Limb (tissue), 2 donors: ENCODE data around the gene SLC17A2.

Experiments used
- DNase-seq, 2 donors: peaks; one replicate each; pipeline ENCODE4 v3.0.0-alpha.2; 2016; ENCODE audit errors: extremely low spot score in 2 of 2

Gene SLC17A2

GRCh38 chr6:25888626-25889025, 41.9 kb downstream of the SLC17A2 start:
- no peak for DNase-seq

DNA sequence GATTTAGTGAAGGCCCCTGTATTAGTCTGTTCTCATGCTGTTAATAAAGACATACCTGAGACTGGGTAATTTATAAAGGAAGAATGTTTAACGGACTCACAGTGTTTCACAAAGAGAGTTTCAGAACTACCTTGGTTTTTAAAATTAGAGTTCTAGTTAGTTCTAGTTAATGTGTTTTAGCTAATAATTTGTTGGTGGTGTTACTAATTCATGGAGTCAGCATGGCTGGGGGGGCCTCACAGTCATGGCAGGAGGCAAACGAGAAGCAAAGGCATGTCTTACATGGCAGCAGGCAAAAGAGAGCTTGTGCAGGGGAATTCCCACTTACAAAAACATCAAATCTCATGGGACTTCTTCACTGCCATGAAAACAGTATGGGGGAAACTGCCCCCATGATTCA, 44.4 kb downstream of the SLC17A2 start:
- DNase-seq: no peak

DNA sequence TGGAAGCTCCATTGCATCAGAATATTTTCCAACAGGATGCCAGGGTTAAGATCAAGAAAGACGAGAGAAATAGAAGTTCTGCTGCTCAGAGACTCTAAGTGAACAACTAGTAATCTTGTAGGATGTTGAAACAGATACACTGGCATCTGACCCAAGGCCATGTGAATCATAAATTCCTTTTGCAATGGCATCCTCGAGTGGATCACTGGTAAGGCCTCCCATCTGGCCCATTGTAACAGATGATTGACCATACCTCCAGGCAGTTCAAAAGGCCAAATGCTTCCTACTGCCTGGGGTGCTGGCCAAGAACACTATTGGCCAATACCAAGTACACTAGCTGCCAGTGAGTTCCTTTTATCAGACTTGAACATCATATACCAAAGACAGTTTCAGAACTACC, 46.5 kb downstream of the SLC17A2 start:
- no peak for DNase-seq

GRCh38 chr6:25883536-25883935, 47.0 kb downstream of the SLC17A2 start:
- DNase-seq: no peak

DNA sequence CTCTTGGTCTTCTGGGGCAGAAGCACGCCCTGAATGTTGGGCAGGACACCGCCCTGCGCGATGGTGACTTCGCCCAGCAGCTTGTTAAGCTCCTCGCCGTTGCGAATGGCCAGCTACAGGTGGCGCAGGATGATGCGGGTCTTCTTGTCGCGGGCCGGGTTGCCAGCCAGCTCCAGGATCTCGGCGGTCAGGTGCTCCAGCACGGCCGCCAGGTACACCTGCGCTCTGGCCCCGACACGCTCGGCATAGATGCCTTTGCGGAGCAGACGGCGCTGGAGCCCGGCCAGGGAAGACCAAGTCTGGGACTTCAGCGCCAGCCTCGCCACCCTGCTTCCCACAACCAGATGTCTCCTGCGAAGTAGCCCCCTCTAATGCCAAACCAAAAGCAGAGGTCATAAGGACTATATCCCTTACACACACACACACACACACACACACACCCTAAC, 48.4 kb downstream of the SLC17A2 start:
- DNase-seq: peak in 1 of 2 donors; percentile 26

DNA sequence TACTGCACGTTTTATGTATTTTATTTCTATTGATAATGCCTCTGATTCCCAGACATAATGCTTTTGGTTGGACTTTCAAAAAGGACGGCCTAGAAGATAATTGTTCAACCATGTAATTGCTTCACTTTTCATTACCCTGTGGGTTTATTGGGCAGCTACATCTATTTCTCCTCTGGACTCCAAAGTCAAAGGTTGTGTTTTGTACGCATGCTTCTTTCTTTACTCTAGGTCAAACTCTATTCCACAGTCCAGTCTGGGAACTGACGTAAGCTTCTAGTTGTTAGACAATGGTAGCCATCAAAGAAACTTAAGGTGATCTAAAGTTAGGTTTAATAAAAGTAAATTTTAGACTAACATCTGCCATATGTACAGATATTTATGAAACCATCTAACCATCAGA, 49.9 kb downstream of the SLC17A2 start:
- no peak for DNase-seq

DNA sequence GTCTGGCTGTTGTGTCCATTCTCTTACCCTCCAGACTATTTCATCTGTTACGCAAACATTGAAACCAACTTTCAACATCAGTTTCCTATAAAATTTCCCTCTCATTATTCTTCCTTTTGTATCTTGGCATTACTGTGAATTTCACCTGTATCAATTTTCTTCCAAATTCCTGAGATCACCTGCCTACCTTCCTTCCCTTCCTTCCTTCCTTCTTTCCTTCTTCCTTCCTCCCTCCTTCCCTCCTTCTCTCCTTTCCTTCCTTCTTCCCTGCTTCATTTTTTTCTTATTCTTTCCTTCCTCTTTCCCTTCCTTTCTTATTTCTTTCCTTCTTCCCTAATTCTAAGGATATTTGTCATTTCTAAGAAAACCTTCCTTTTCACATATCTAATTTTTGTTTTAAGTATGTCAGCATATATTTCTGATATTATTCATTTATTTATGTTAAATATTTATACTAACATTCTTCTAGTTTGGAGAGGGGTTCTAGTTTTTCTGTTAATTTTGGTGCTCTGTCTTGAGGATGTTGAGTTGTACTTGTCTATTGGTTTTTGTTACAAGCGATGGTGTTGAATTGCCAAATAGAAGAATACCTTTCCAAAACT, 51.7 kb downstream of the SLC17A2 start:
- no peak for DNase-seq

GRCh38 chr6:25875926-25876602, 54.4 kb downstream of the SLC17A2 start:
- no peak for DNase-seq

DNA sequence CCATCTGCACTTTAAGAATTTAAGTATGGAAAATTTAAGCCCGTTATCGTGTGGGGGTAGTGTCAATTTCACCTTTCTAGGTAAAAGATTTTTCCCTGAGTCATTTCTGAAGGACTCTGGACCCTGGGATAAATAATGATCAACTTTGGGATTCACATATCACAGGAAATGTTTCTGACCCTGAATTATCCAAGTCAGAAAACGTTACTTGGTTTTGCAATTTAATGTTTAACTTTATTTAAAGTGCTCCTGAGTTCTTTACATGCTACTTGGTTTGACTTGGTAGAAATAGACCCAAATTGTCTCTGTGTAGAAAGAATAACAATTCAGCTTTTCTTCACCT, 55.0 kb downstream of the SLC17A2 start:
- no peak for DNase-seq

GRCh38 chr6:25874822-25875562, 55.5 kb downstream of the SLC17A2 start:
- no peak for DNase-seq

DNA sequence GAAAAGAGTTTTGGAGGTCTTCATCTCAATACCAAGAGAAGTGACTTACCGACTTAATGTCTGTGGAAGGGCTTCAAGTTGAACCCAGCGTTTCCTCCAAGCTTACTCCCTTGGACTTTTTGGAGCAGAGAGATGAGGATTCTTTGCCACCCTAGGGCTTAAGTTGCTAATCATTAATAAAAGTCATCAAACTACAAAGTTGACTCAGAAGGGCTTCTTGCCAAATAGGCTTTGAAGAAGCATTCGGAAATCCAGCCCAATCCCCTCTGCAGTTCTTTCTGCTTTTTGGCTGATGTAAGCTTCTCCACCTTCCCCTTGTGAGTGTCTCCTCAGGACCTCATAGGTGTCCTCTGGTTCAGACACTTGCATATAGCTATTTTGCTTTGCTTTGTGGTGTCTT, 56.4 kb downstream of the SLC17A2 start, which contains the start of gene SLC17A3:
Gene SLC17A3, minus strand, starts transcription at position 126 of the 400 bp plus-strand sequence. CDS start 5,856 bp downstream, outside the sequence.
- DNase-seq: no peak

DNA sequence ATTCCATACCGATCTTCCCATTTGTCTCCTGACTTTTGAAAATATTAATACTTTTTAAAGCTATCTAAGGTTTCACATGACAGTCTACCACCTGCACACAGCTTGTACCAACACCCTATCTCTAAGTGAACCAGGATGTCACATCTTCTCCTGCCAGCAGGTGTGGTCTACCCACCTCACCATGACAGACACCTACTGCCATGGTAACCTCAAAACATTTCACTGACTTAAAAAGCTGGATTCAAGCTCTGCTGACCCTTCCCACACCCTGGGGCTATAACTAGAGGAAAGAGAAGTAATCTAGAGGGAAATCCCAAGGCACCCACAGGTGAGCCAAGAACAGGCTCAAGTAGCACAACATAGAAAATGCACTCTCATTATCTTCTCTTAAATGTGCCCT, 57.7 kb downstream of the SLC17A2 start:
- DNase-seq: no peak

DNA sequence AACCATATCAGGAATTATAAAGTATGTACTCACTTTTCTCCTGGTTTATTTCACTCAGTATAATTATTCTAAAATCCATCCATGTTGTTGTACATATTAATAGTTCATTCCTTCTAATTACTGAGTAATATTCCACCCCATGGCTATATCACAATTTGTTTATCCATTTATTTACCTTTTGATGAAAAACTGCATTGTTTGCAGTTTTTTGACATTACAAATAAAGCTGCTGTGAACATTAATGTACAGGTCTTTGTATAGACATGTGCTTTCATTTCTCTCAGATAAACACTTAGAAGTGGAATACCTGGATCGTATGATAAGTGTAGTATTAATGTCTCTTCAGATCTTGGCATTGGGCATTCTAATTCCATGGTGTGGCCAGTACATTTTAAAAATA, 60.7 kb downstream of the SLC17A2 start:
- DNase-seq: no peak

GRCh38 chr6:25868436-25869183, 61.9 kb downstream of the SLC17A2 start:
- DNase-seq: no peak

DNA sequence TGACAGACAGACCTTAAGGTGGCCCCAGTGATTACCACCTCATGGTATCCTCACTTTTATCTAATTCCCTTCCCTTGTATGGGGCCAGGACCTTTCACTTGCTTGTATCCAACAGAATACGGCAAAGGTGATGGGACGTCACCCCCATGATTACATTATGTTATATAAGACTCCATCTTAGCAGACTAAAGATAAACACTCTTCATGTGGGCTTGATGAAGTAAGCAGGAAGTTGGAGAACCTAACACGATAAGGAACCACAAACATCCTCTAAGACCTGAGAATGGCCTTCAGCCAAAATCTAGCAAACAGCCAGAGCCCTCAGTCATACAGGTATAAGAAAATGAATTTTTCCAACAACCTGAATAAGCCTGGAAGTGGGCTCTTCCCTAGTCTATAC, 64.5 kb downstream of the SLC17A2 start:
- no peak for DNase-seq

DNA sequence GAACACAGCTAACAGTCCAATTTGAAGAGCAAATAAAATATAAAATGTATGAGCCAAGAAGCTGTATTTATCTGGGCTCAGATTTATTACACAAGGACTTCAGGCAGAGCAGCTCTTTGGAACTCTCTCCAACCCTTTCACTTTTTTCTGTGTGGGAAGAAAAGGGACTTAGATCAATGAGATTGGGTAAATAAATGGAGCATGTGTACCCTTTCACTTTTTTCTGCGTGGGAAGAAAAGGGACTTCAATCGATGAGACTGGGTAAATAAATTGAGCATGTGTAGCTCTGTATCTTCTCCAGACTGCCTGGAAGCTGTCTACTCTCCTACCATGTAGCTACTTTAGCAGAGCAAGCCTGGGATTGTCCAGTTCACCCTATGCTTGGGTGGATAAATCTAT, 67.1 kb downstream of the SLC17A2 start:
- DNase-seq: no peak
